Upper lobe of left lung (tissue), 4 donors: ENCODE data around the gene CRHR2.

Experiments used
- POLR2A ChIP-seq, 4 donors: fragments of 450-650 bp; IDR thresholded peaks; one replicate each; pipeline ENCODE4 v1.5.1; 2016 to 2017; ENCODE audit warnings: antibody characterized with exemption in 4 of 4, mild to moderate bottlenecking in 2 of 4
- TF ChIP-seq, protein P1 (sequence below), 6 experiments: fragments of 450-650 bp in 4 of 6; fragments of 200-600 bp in 2 of 6; sonication (generic) in 2 of 6; IDR thresholded peaks; one replicate each; pipeline ENCODE4 v1.5.1; 2016 to 2019; ENCODE audit warnings: antibody characterized with exemption in 6 of 6

- TF ChIP-seq, protein P1, sequence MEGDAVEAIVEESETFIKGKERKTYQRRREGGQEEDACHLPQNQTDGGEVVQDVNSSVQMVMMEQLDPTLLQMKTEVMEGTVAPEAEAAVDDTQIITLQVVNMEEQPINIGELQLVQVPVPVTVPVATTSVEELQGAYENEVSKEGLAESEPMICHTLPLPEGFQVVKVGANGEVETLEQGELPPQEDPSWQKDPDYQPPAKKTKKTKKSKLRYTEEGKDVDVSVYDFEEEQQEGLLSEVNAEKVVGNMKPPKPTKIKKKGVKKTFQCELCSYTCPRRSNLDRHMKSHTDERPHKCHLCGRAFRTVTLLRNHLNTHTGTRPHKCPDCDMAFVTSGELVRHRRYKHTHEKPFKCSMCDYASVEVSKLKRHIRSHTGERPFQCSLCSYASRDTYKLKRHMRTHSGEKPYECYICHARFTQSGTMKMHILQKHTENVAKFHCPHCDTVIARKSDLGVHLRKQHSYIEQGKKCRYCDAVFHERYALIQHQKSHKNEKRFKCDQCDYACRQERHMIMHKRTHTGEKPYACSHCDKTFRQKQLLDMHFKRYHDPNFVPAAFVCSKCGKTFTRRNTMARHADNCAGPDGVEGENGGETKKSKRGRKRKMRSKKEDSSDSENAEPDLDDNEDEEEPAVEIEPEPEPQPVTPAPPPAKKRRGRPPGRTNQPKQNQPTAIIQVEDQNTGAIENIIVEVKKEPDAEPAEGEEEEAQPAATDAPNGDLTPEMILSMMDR (IDR thresholded peaks at IDR 0.05) = no peak
- TF ChIP-seq POLR2A (IDR thresholded peaks at IDR 0.05) = no peak
Observed at GRCh38 chr7:30692882-30693281, 10.6 kb upstream of the CRHR2 start.
